Stromal cell of bone marrow (primary cell): ENCODE measurements around the gene NPLOC4.

Experiments
- DNase-seq: peaks from one replicate; pipeline ENCODE4 v3.0.0-alpha.2; 2012; ENCODE audit warnings: low read depth

NPLOC4 gene

DNA sequence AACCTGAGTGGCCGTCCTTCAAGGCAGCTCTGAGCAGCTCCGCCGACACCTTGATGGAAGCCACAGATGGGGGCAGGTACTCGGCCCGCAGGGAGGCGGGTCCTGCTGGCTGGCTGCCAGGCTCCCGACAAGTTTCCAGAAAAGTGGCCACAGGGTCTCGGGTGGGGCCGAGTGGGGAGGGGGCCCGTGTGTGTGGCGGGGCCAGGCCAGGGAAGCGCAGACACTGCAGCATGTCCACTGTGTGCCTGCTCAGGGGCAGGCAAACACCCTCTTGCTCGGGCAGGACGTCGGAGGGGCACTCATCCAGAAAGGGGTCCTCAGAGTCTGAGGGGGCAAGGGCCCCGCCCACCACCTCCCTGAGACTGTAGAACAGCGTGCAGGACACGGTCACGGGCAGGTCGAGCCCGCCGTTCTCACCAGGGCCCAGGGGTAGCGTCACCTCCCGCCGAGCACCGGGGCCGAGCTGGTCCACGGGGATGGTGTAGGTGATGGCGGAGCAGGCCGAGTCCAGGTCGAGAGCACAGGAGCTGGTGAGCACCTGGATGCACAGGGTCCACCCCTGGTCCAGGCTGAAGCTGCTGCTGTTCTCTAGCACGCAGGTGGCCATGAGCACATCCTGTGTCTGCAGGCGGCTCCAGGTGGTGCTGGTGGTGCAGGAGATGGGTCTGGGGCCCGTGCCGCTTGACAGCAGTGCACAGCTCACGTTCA is 89.9 kb downstream of the NPLOC4 start:
- DNase-seq = no peak

DNA sequence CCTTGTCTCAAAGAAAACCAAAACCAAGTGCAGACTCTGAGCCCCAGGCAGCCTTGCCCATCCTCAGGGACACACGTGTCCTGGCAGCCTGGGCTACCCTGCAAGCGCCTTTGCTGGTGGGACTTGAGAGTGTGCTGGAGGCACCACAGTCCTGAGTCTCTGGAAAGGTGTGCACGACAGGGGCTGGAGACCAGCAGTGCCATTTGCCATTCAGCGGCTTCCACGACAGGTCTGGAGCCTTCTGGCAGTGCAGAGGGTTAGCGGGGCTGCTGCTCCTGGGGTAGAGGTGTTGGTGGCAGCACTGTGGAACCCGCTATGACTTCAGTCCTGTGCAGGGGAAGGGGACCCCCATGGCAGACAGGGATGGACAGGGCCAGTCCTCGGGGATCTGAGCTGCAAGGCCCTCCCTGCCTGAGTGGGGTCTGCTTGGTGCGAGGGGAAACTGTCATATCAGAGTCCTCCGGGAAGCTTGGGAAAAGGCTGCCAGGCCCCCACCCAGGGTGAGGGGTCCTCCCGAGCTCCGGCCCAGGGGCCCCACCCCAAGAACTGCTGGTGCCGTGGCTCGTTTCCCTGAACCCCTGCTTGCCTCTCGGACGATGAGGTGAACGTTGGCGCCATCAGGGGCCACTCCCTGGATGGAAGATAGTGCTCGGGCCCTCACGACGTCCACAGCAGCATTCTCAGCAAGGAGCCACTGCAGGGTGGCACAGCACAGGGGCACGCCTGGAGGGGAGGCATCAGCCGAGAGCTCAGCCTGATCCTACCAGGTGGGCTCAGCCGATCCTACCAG is 91.6 kb downstream of the NPLOC4 start:
- DNase-seq = no peak

GRCh38 chr17:81544281-81544974 is 92.5 kb downstream of the NPLOC4 start:
- no peak for DNase-seq

GRCh38 chr17:81543756-81544155 is 93.2 kb downstream of the NPLOC4 start:
- no peak for DNase-seq

- no peak for DNase-seq
These were observed 93.6 kb downstream of the NPLOC4 start for GRCh38 chr17:81543339-81543675.

DNA sequence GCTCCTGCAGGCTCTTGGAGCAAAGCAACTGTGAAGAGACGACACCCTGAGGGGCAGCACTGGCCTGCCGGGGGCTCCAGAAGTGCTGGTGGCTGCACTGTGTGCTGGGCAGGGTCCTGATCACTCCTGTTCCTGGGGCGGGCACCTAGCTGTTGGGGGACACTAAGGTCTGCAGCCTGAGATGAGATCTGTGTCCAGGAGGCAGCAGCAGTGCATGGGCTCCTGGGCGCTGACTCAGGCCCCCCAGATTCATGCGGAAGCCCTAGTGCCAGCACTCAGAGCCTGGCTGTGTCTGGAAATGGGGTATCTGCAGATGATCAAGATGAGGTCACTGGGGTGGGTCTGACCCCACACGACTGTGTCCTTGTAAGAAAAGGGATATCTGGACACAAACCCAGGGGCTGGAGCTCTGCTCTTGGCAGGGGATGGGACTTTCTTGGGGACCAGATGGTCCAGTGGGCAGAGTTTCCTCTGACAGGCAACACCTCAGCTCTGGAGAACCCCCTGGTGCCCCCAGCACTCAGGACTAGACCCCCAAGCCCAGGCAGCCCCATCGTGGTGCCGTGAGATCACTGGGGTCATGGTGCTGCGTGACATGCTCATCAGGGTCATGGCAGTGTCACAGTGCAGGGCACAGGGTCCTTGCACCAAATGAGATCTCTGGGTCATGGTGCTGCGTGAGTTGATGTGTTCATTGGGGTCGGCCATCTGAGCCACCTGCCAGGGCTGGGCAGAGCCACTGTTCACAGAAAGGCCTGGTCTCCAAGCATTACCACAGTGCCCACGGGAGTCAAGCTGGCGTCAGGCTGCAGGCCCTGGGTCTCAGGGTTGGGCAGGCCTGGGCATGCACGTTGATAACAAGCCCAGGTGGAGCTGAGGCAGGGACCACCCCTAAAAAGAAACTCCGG is 94.2 kb downstream of the NPLOC4 start:
- no peak for DNase-seq

GRCh38 chr17:81541123-81541522 is 95.8 kb downstream of the NPLOC4 start:
- DNase-seq = no peak

DNA sequence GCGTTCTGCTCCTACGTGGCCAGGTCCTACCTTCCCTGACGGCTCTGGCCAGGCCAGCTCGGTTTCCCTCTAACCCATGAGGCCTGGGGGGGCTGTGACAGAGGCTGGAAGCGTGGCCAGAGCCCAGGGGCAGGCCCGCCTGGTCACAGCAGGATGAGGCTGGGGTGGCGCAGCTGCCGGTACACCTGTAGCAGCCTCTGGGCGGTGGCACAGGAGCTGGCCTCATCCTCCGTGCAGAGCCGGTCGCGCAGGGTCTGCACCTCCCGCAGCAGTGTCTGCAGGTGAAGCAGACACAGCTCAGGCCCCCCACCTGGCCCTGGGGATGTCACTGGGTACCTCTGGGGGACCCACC is 96.3 kb downstream of the NPLOC4 start:
- no peak for DNase-seq

- no peak for DNase-seq
These were observed 96.8 kb downstream of the NPLOC4 start for GRCh38 chr17:81539961-81540675.

- no peak for DNase-seq
These were observed 97.4 kb downstream of the NPLOC4 start for GRCh38 chr17:81539571-81539900.

DNA sequence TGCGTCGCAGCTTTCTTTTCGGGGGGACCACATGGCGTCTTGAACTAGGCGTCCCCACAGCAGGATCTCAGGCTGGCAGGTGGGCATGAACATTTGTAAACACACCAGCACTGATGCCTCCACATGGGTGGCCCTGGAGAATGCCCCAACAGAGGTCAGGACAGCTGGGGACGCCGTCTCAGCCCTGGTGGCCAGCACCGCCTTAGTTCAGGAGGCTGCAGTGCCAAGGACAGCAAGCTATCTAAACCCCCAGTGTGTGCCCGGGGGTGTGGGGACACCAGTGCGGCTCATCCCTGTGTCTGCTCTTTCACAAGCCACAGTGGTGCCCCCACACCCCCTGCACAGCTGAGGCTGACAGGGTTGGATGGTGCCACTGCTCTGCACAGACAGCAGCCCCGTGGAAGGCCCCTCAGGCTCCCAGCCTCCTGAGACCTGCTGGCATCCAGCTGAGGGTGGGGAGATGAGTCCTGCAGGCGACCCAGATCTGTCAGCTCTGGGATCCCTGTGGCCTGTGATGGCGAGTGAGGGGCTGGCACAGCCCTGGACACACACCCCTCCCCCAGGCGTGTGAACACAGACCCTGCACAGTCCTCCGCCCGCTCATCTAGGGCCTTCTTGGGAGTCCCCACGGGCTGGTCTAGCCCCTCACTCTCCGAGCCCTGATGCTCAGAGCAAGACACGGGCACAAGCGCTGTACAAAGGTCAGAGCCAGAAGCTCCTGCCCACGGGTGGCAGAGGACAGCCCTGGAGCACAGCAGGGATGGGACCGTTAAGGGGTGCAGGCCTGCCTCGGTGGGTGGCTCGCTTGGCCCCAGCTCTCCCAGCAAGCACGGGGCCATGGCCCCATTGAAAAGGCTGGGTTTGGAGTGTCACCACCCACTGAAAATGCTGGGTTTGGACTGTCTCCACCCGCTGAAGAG is 98.0 kb downstream of the NPLOC4 start:
- DNase-seq = no peak

- no peak for DNase-seq
These were observed 98.9 kb downstream of the NPLOC4 start for GRCh38 chr17:81537856-81538555.

DNA sequence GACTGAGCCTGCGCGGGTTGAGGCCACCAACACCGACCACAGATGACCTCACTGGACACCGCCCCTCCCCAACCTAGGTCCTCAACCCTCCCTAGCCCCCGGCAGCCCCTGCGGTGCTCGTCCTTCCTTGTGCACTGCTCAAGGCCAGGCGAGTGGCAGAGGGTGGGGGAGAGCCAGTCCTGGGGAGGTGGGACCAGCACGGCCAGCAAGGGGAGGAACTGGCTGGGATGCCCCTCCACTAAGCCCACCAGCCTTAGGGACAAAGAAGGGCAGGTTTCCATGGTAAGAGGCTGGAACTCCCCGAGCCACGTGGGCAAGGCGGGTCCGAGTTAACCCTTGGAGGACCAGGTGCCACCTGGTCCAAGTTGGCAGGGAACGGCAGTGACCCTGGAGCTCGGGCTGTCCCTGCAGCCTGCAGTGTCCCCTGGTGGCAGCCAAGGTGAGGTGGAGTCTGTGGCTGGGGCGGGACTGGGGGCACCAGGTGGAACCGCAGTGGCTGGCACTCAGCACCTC is 99.5 kb downstream of the NPLOC4 start:
- no peak for DNase-seq

- no peak for DNase-seq
These were observed 100.3 kb downstream of the NPLOC4 start for GRCh38 chr17:81536299-81537290.

DNA sequence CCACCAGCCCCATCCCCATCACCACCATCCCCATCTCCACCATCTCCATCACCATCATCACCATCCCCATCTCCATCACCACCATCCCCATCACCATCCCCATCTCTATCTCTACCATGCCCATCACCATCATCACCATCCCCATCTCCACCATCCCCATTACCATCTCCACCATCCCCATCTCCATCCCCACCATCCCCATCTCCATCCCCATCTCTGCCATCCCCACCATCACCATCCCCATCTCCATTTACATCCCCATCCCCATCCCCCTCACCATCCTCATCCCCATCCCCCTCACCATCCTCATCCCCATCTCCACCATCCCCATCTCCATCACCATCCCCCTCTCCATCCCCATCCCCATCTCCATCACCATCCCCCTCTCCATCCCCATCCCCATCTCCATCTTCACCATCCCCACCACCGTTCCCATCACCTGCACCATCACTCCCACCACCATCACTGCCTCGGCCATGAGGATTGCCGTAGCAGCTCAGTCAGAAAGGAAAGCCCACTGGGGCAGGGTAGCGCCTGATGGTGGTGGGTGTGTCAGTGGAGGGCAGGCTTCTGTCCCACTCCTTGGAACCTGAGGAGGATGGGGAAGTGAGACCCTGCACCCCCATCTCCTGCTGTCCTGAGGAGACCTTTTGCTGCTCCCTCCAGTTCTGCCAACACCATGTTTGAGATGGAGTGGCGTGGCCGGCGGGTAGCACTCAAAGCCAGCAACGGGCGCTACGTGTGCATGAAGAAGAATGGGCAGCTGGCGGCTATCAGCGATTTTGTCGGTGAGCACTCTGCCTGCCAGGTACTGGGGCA is 101.2 kb downstream of the NPLOC4 start:
- no peak for DNase-seq

DNA sequence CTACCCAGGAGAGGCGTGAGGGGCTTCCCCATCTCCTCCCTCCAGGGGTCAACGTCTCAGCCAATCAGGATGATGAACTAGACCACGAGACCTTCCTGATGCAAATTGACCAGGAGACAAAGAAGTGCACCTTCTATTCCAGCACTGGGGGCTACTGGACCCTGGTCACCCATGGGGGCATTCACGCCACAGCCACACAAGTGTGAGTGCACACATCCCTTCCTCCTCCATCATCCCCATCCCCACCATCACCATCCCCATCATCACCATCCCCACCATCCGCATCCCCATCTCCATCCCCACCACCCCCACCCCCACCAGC is 101.9 kb downstream of the NPLOC4 start:
- no peak for DNase-seq

DNA sequence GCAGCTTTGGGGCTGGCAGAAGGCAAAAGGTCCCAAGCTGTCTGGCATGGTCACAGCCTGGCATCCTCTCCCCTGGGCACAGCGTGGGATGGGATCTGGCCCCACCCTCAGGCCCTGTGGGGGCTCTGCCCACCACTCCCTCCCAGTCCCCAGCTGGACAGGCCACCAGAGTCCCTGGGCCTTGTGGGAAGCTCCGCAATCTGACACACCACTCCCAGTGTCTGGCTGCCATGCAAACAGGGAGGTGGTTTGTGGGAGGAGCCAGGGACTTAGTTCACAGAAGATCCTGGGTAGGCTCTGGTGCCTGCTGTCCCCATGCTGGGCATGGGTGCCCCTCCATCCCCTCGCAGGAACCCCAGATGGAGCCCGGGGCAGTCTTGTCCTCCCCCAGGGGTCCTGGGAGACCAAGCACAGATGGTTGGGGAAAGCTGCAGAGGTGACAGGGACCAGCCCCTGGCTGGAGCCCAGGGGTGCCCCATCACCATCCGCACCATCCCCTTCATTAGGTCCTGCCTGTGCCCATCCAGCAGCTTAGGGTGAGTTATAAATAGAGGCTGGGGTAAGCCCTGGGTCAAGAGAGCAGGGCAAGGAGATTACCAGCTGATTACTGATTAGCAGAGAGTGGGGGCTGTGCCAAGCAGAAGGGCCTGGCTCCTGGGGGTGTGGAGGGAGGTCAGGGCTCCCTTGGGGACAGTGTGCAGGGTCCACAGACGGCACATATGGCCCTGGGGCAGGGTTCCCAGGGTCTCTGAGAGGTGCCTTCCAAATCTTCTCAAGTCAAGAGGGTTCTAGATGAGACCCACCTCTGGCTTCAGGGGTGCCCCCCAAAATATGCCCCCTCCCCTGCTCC is 102.5 kb downstream of the NPLOC4 start:
- DNase-seq = no peak
